Psoas muscle (tissue), 8 donors: ENCODE data around the gene PML. TPM values are rescaled to one million over a fixed set of nuclear protein-coding genes. Genes with fewer than 3 reads are reported as not detected.
A peak's percentile ranks its signal among the peaks of the same experiment; 100 is the strongest.

ENCODE experiments used
- ATAC-seq, 4 donors: fragments of 200-7000 bp; cut with Tn5 transposase; one replicate each; pipeline ENCODE4 v1.9.1; 2020; ENCODE audit warnings: moderate library complexity in 3 of 4, mild to moderate bottlenecking in 2 of 4
- DNase-seq, 2 donors: peaks; one replicate each; pipeline ENCODE4 v3.0.0-alpha.2; 2020
- H3K27ac ChIP-seq: fragments of 200-600 bp; one replicate; pipeline ENCODE4 v1.8.0; 2022
- H3K27me3 ChIP-seq, 3 donors: fragments of 200-600 bp in 1 of 3; one replicate each; pipeline versions ENCODE4 v1.6.1 to v1.8.0; 2013 to 2022; ENCODE audit warnings: low read length in 2 of 3, mild to moderate bottlenecking in 2 of 3, moderate library complexity in 1 of 3; ENCODE audit not compliant: insufficient read depth in 3 of 3
- H3K36me3 ChIP-seq, 2 donors: fragments of 200-600 bp in 1 of 2; one replicate each; pipeline versions ENCODE4 v1.6.1 to v1.8.0; 2013 to 2022; ENCODE audit warnings: low read depth in 1 of 2, mild to moderate bottlenecking in 1 of 2, moderate library complexity in 1 of 2; ENCODE audit not compliant: insufficient read depth in 1 of 2
- H3K4me1 ChIP-seq: fragments of 200-600 bp; one replicate; pipeline ENCODE4 v1.8.0; 2022
- H3K4me3 ChIP-seq: fragments of 200-600 bp; one replicate; pipeline ENCODE4 v1.8.0; 2022; ENCODE audit warnings: mild to moderate bottlenecking
- H3K9me3 ChIP-seq: fragments of 200-600 bp; one replicate; pipeline ENCODE4 v1.8.0; 2022
- WGBS, 3 donors: extraction: QIAGEN DNeasy Blood & Tissue Kit; methylation state at CpG; one replicate each; pipeline versions ENCODE4 v1.1.6 to v1.1.7; 2013; 5-methylcytosine and 5-hydroxymethylcytosine counted together
- intact Hi-C, 2 donors: fragments of 100-400 bp; cut with DNase I; formaldehyde crosslinking; loops; one replicate each; pipeline versions ENCODE4 v1.11.0 to v1.14.2; 2022
- polyA plus RNA-seq, 3 donors: library from polyadenylated mRNA; stranded (reverse); fragments of 200-250 nt; gene quantifications; one replicate each; pipeline ENCODE4 v1.2.3, GENCODE V29; 2013
- total RNA-seq, 4 donors: library from RNA; stranded (reverse); fragmentation: NEBNext Ultra II Directional in 2 of 4; extraction: Animal tissue kit (Norgen Biotek cat#: 25700) in 2 of 4; gene quantifications; one replicate each; pipeline versions ENCODE4 v1.2.1 to v1.2.4, GENCODE V29; 2021 to 2023
- TF ChIP-seq, protein P1 (sequence below): fragments of 200-600 bp; IDR thresholded peaks from one replicate; pipeline ENCODE4 v1.8.0; 2022; ENCODE audit warnings: antibody characterized with exemption
- donor health status: healthy with polysubstance abuse.
- donor health status: DM: no; HTN: no; CAD: no; lungs with moderate emphysema.
- donor health status: Bipolar disorder and iron deficiency.
- donor health status: healthy.
- donor health status: DM: yes; HTN: yes; CAD: no.
- donor health status: DM: no; HTN: no; CAD: no.
- donor health status: DM: no; HTN: no; CAD: no.
- donor health status: DM: yes; HTN: yes; CAD: no.

Gene PML
- total and polyA plus RNA-seq, 7 donors = 6.7 to 22.6 (median 15.0) TPM

DNA sequence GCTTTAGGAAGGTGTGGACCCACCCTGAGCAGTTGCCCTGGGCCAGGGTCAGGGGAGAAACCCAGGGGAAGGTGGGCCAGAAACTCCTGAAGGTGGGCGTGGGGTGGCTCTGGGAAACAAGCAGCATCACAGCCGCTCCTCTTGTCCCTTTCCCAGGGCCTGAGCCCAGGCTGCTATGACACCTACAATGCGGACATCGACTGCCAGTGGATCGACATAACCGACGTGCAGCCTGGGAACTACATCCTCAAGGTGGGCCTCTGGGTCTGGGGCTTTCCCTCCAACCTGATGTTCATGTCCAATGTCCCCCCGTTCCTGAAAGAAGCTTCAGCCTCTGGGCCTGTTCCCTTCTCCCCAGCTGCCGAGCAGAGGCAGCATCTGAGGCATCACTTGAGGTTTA lies 46.9 kb upstream of the PML start:
- no peak for ATAC-seq
- Histone ChIP-seq H3K36me3 (peaks cover 0 to 37% of the 10 kb centered on the region in 2 donors), H3K27ac (no peak overlapping the region), H3K9me3 (no peaks in the 10 kb centered on the region), H3K4me3 (no peak overlapping the region), H3K4me1 (peaks cover 15% of the 10 kb centered on the region), H3K27me3 (no peaks in the 10 kb centered on the region)
- TF ChIP-seq, protein P1, sequence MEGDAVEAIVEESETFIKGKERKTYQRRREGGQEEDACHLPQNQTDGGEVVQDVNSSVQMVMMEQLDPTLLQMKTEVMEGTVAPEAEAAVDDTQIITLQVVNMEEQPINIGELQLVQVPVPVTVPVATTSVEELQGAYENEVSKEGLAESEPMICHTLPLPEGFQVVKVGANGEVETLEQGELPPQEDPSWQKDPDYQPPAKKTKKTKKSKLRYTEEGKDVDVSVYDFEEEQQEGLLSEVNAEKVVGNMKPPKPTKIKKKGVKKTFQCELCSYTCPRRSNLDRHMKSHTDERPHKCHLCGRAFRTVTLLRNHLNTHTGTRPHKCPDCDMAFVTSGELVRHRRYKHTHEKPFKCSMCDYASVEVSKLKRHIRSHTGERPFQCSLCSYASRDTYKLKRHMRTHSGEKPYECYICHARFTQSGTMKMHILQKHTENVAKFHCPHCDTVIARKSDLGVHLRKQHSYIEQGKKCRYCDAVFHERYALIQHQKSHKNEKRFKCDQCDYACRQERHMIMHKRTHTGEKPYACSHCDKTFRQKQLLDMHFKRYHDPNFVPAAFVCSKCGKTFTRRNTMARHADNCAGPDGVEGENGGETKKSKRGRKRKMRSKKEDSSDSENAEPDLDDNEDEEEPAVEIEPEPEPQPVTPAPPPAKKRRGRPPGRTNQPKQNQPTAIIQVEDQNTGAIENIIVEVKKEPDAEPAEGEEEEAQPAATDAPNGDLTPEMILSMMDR = no peak
- WGBS, 3 donors = 94 to 99% (median 97%) methylated on average over 7 to 9 of the region's 9 CpGs
- intact Hi-C loops = no loop called here
- peak in 1 of 2 donors; percentile 33 for DNase-seq

DNA sequence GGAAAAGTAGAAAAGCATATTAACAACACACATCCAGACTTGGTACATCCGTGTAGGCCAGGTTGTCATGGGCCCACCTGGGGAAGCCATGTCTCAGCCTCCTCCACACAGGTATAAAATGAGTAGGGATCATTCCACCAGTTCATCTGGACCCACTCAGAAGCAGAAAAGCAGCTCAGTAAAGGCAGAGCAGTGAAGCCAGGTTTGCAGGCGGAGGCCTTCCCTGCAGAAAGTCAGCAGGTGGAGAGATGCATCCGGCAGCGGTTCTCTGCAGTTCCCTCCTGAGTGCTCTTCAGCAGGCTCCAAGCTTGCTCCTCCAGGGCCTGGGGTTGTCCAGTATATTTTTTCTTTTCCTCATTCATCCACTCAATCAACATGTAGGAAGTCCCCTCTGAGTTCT lies 46.1 kb upstream of the PML start:
- DNase-seq (peak in 1 of 2 donors; percentile 11), ATAC-seq (no peak)
- 97 to 99% (median 99%) methylated on average over 4 of the region's 4 CpGs for WGBS, 3 donors
- no peak overlapping the region for H3K4me3 ChIP-seq
- H3K4me1 ChIP-seq = peaks cover 15% of the 10 kb centered on the region
- H3K36me3 ChIP-seq = peaks cover 0 to 37% of the 10 kb centered on the region in 2 donors
- no peaks in the 10 kb centered on the region for H3K27me3 ChIP-seq
- intact Hi-C loops = no loop called here
- H3K27ac ChIP-seq = no peak overlapping the region
- H3K9me3 ChIP-seq = no peaks in the 10 kb centered on the region
- TF ChIP-seq, protein P1 = no peak

- H3K36me3 ChIP-seq = peaks cover 0 to 37% of the 10 kb centered on the region in 2 donors
- DNase-seq = peak in 1 of 2 donors; percentile 1
These were observed 45.5 kb upstream of the PML start for GRCh38 chr15:73948982-73949381.

GRCh38 chr15:73949496-73949895 lies 45.0 kb upstream of the PML start:
- no peaks in the 10 kb centered on the region for H3K9me3 ChIP-seq
- WGBS, 3 donors = 94 to 95% (median 94%) methylated on average over 10 of the region's 10 CpGs
- intact Hi-C loops = no loop called here
- TF ChIP-seq, protein P1 = no peak
- ATAC-seq (no peak), DNase-seq (peak in 1 of 2 donors; percentile 32)
- peaks cover 0 to 37% of the 10 kb centered on the region in 2 donors for H3K36me3 ChIP-seq
- H3K4me3 ChIP-seq = no peak overlapping the region
- no peaks in the 10 kb centered on the region for H3K27me3 ChIP-seq
- no peak overlapping the region for H3K27ac ChIP-seq
- H3K4me1 ChIP-seq = peaks cover 15% of the 10 kb centered on the region

More at GRCh38 chr15:73948982-73949381, 45.5 kb upstream of the PML start:
- Histone ChIP-seq H3K27ac (no peak overlapping the region), H3K4me1 (peaks cover 15% of the 10 kb centered on the region), H3K4me3 (no peak overlapping the region), H3K9me3 (no peaks in the 10 kb centered on the region), H3K27me3 (no peaks in the 10 kb centered on the region)
- no peak for ATAC-seq
- intact Hi-C loops = no loop called here
- 75 to 78% (median 77%) methylated on average over 4 of the region's 4 CpGs for WGBS, 3 donors
- TF ChIP-seq, protein P1 = no peak

GRCh38 chr15:73950479-73950830 lies 44.1 kb upstream of the PML start:
- peak in 1 of 2 donors; percentile 48 for DNase-seq
- Histone ChIP-seq H3K4me3 (no peak overlapping the region), H3K27me3 (peaks cover 0 to under 1% (median 0%) of the 10 kb centered on the region in 3 donors), H3K9me3 (no peaks in the 10 kb centered on the region), H3K36me3 (peaks cover 0 to 37% of the 10 kb centered on the region in 2 donors), H3K27ac (peak overlapping the region; percentile 80), H3K4me1 (peaks cover 15% of the 10 kb centered on the region)
- intact Hi-C loops = loop anchor here in 1 of 2 donors (2.0 kb wide), 1 partner anchor 14 kb away; no protein-coding TSS in a partner anchor
- TF ChIP-seq, protein P1 = no peak
- no peak for ATAC-seq
